HepG2 (cell line): ENCODE results near the gene PAQR7. TPM values are rescaled to one million over a fixed set of nuclear protein-coding genes. Genes with fewer than 3 reads are reported as not detected.

Experiments used
- ATAC-seq: fragments of 200-7000 bp; cut with Tn5 transposase; 3 replicates; pipeline ENCODE4 v1.9.1; 2020; ENCODE audit warnings: mild to moderate bottlenecking, moderate library complexity
- BruUV-seq: library from RNA; stranded (reverse); fragments of 400-500 nt; replicated peaks from 2 replicates; lab custom pipeline; 2021; lab: Mats Ljungman, UMichigan
- CTCF ChIA-PET: fragments of 300-600 bp; formaldehyde crosslinking; extraction: SDS; loops from one replicate; lab custom pipeline; 2021; ENCODE audit warnings: low total read pairs, inconsistent platforms, low intra/inter-chr PET ratio; lab: Yijun Ruan, JAX
- POLR2A ChIA-PET: fragments of 350-600 bp; sonication (Branson Sonifier 250); formaldehyde crosslinking; loops from one replicate; lab custom pipeline; 2020; ENCODE audit warnings: antibody characterized with exemption, inconsistent platforms; lab: Yijun Ruan, JAX
- DNase-seq: peaks from one replicate; pipeline ENCODE4 v3.0.0-alpha.2; 2015; ENCODE audit warnings: low spot score
- FAIRE-seq: peaks from 3 replicates; lab custom pipeline; 2011; peaks lifted over from hg19 to GRCh38; lab: Jason Lieb, UNC
- H2AFZ ChIP-seq: one replicate; pipeline ENCODE4 v1.6.1; 2011; ENCODE audit warnings: low read length, inconsistent platforms
- H3K27ac ChIP-seq: fragments of 300-600 bp; 3 replicates; pipeline ENCODE4 v1.8.0; 2011; ENCODE audit warnings: mixed run types, mild to moderate bottlenecking, mixed read lengths, low read length, inconsistent platforms; ENCODE audit not compliant: insufficient read depth; ENCODE audit errors: extremely low read length
- H3K27me3 ChIP-seq, 2 experiments: fragments of 200-600 bp in 1 of 2; 2 replicates in 1 of 2; 3 replicates in 1 of 2; pipeline versions ENCODE4 v1.6.0 to v1.8.0; 2011; ENCODE audit warnings: low read length in 2 of 2, mild to moderate bottlenecking in 2 of 2, moderate library complexity in 2 of 2, inconsistent platforms in 1 of 2; ENCODE audit not compliant: insufficient read depth in 2 of 2, control insufficient read depth in 1 of 2
- H3K36me3 ChIP-seq, 2 experiments: fragments of 200-600 bp in 1 of 2; replicated peaks in 1 of 2; 2 replicates in 1 of 2; 3 replicates in 1 of 2; pipeline versions ENCODE4 v1.5.1 to v1.8.0; 2011; ENCODE audit warnings: low read length in 2 of 2, inconsistent platforms in 1 of 2; ENCODE audit not compliant: insufficient read depth in 2 of 2, control insufficient read depth in 1 of 2
- H3K4me1 ChIP-seq: 2 replicates; pipeline ENCODE4 v1.5.1; 2012; ENCODE audit warnings: low read length, inconsistent platforms; ENCODE audit not compliant: insufficient read depth
- H3K4me2 ChIP-seq: 2 replicates; pipeline ENCODE4 v1.6.0; 2011; ENCODE audit warnings: low read depth, low read length, inconsistent platforms
- H3K4me3 ChIP-seq, 3 experiments: fragments of 200-600 bp in 1 of 3; sonication (generic), shearing (Covaris generic) in 1 of 3; replicated peaks in 1 of 3; 2 replicates each; pipeline ENCODE4 v1.5.1; 2011 to 2016; ENCODE audit warnings: low read length in 3 of 3, inconsistent platforms in 2 of 3, low read depth in 2 of 3, mild to moderate bottlenecking in 2 of 3, control low read depth in 1 of 3, mixed read lengths in 1 of 3; ENCODE audit not compliant: insufficient read depth in 1 of 3
- H3K79me2 ChIP-seq: one replicate; pipeline ENCODE4 v1.6.1; 2011; ENCODE audit warnings: low read length, inconsistent platforms; ENCODE audit not compliant: insufficient read depth
- H3K9ac ChIP-seq: 2 replicates; pipeline ENCODE4 v1.6.0; 2011; ENCODE audit warnings: mild to moderate bottlenecking, low read depth, low read length, inconsistent platforms; ENCODE audit not compliant: insufficient read depth
- H3K9me3 ChIP-seq: 2 replicates; pipeline ENCODE4 v1.5.1; 2012; ENCODE audit warnings: mild to moderate bottlenecking, low read length
- H4K20me1 ChIP-seq: 2 replicates; pipeline ENCODE4 v1.6.0; 2011; ENCODE audit warnings: inconsistent platforms, mild to moderate bottlenecking, low read length, moderate library complexity; ENCODE audit not compliant: insufficient read depth
- CBFB ChIP-seq: sonication (generic); formaldehyde crosslinking; IDR thresholded peaks from 2 replicates; pipeline ENCODE4 v1.4.0; 2020; ENCODE audit warnings: missing genetic modification reagents
- DPF2 ChIP-seq: sonication (generic); formaldehyde crosslinking; IDR thresholded peaks from 2 replicates; pipeline ENCODE4 v1.4.0; 2020; ENCODE audit warnings: mild to moderate bottlenecking, low read depth, missing genetic modification reagents, borderline replicate concordance
- MAFF ChIP-seq: IDR thresholded peaks from 2 replicates; pipeline ENCODE4 v1.6.1; 2011; ENCODE audit warnings: low read depth, low read length, improper control_type of control experiment
- MAFK ChIP-seq, 2 experiments: IDR thresholded peaks in 1 of 2; conservative IDR thresholded peaks in 1 of 2; 2 replicates each; pipeline ENCODE4 v1.6.1; 2011; ENCODE audit warnings: improper control_type of control experiment in 2 of 2, low read length in 2 of 2
- MEIS1 ChIP-seq: sonication (generic); formaldehyde crosslinking; IDR thresholded peaks from 2 replicates; pipeline ENCODE4 v1.9.0; 2021; ENCODE audit warnings: mild to moderate bottlenecking, missing genetic modification reagents, moderate library complexity, borderline replicate concordance
- SETDB1 ChIP-seq: sonication (generic); formaldehyde crosslinking; IDR thresholded peaks from 2 replicates; pipeline ENCODE4 v1.5.1; 2020; ENCODE audit warnings: missing genetic modification reagents, mild to moderate bottlenecking, borderline replicate concordance
- SMAD3 ChIP-seq: sonication (generic); formaldehyde crosslinking; IDR thresholded peaks from 2 replicates; pipeline ENCODE4 v1.4.0; 2020; ENCODE audit warnings: missing genetic modification reagents
- ZNF605 ChIP-seq: sonication (generic); formaldehyde crosslinking; IDR thresholded peaks from 2 replicates; pipeline ENCODE4 v1.8.0; 2022; ENCODE audit warnings: mild to moderate bottlenecking, missing genetic modification reagents
- ZNF746 ChIP-seq: sonication (generic); formaldehyde crosslinking; IDR thresholded peaks from 2 replicates; pipeline ENCODE4 v1.8.0; 2022; ENCODE audit warnings: mild to moderate bottlenecking, missing genetic modification reagents
- WGBS: methylation state at CpG from one replicate; pipeline ENCODE4 v1.1.6; 2017; ENCODE audit warnings: low lambda C conversion rate; 5-methylcytosine and 5-hydroxymethylcytosine counted together
- in situ Hi-C: cut with HindIII; loops from 2 replicates; pipeline ENCODE4 v1.10.0; 2017; ENCODE audit warnings: low pct_unique_long_range_greater_than_20kb; ENCODE audit not compliant: extremely low pct_ligation_motif_present
- intact Hi-C: fragments of 100-400 bp; cut with micrococcal nuclease; formaldehyde crosslinking; loops from one replicate; pipeline ENCODE4 v1.10.0; 2022; ENCODE audit not compliant: unreplicated experiment
- polyA plus RNA-seq, 8 experiments: library from polyadenylated mRNA; depleted of rRNA in 3 of 8; stranded (reverse) in 7 of 8; unstranded in 1 of 8; fragments of >200 nt; fragmentation: Illumina TruSeq in 4 of 8; extraction: Trizol in 4 of 8; gene quantifications; 2 replicates each; pipeline versions ENCODE4 v1.2.1 to v1.2.3, GENCODE V29; 2011 to 2016; ENCODE audit warnings: low read depth in 4 of 8, missing spikeins in 1 of 8, mixed read lengths in 1 of 8; ENCODE audit not compliant: insufficient read depth in 1 of 8
- total RNA-seq, 5 experiments: library from RNA; depleted of rRNA; stranded (reverse); fragments of >200 nt; fragmentation: Illumina TruSeq; extraction: Trizol; gene quantifications; 2 replicates each; pipeline ENCODE4 v1.2.3, GENCODE V29; 2016; ENCODE audit warnings: low read depth in 1 of 5
- TF ChIP-seq, protein P1 (sequence below): IDR thresholded peaks from 2 replicates; pipeline ENCODE4 v1.4.0; 2020; ENCODE audit warnings: mild to moderate bottlenecking, missing genetic modification reagents
- TF ChIP-seq, protein P2 (sequence below): sonication (generic); formaldehyde crosslinking; IDR thresholded peaks from 2 replicates; pipeline ENCODE4 v1.4.0; 2020; ENCODE audit warnings: mild to moderate bottlenecking, low read depth, missing genetic modification reagents
- TF ChIP-seq, protein P3 (sequence below): IDR thresholded peaks from 2 replicates; pipeline ENCODE4 v1.6.1; 2012; ENCODE audit warnings: inconsistent platforms

The PAQR7 gene
- total and polyA plus RNA-seq, 2 of the 13 experiments (the other 11 are each of a cell fraction or from before 2014, with no cell fraction given): 13.2 to 16.6 TPM

DNA sequence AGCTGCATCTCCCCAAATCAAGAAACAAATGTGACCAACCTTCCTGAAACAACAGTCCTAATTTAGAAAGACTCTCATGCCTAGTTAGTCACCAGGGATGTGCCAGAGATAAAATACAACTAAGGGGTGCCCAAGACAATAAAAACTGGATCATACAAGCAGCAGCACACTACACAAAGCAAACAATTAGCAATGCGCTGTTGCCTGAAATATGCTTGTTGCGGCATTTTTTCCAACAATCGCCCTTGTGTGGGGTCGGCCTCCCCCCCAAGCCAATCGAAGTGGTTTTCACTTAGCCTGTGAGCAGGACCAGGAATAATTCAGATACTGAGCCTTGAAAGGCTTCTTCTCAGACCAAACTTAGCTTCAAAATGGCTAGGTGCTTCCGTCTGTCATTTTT lies 32.1 kb upstream of the PAQR7 start:
- Histone ChIP-seq H4K20me1 (peaks cover 4% of the 10 kb centered on the region; the same call in 1 of the 2 replicates), H3K4me2 (no peak overlapping the region), H2AFZ (no peak overlapping the region), H3K36me3 (peaks cover 2 to 13% of the 10 kb centered on the region in 2 experiments; a peak in 2 of 5 replicates), H3K79me2 (peaks cover 27% of the 10 kb centered on the region), H3K27me3 (peaks cover 0 to 3% of the 10 kb centered on the region in 2 experiments; a peak in 2 of 5 replicates), H3K4me1 (peaks cover 48% of the 10 kb centered on the region), H3K4me3 (no peak overlapping the region), H3K9me3 (no peaks in the 10 kb centered on the region), H3K9ac (no peak overlapping the region), H3K27ac (no peak overlapping the region)
- FAIRE-seq (no peak), ATAC-seq (no peak), DNase-seq (no peak)
- POLR2A ChIA-PET: interaction anchor here (2.3 kb wide), 1 partner anchor 90 kb away, joined by 9 read pairs; the partner anchor contains the start of gene PAFAH2
- no TSS peak for BruUV-seq
- in situ Hi-C loops: no loop called here
- 77% methylated on average over 6 of the region's 6 CpGs for WGBS
- TF ChIP-seq ZNF746 (CRISPR knock-in tag) (no peak), MAFF (peak; percentile 27), SMAD3 (CRISPR knock-in tag) (no peak), MAFK (conservative IDR thresholded peaks at IDR 0.05 in 1 of 2, IDR thresholded peaks at IDR 0.05 in 1 of 2; ENCODE audit: low read length in 2 of 2) (peak; percentile 61 to 66)
- intact Hi-C loops: no loop called here
- CTCF ChIA-PET: no interaction called here

DNA sequence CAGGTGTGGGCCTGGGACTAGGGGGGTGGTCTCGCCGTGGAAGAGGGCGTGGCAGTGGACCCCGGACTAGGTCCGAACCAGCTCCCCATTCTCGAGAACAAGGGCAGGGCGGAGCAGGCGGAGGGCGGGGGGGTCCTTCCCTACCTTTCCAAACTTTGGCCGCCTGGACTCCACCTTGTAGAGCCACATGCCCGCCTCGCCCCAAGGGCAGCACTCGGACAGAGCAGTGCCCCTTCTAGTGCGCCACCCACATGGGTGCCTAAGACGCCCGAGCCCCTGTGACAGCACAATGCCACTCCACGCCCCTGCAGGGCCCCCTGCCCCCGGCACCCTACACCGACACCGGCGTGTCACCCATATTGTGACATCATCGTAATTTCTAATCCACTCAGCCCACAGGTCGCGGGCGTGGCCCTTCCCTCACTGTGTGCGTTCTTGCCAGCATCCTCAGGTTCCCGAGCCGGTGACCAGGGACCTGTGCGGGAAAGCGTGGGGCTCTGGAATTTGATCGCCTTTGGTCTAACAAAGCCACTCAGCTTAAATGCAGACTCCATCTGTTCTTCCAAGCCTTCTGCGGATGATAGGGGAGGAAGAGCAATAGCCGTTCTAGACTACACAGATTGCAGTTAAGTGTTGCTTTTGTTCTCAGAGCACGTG lies 31.3 kb upstream of the PAQR7 start:
- no peak overlapping the region for H2AFZ ChIP-seq
- DNase-seq: no peak
- no peaks in the 10 kb centered on the region for H3K9me3 ChIP-seq
- peaks cover 33% of the 10 kb centered on the region for H3K79me2 ChIP-seq
- H3K27me3 ChIP-seq: peaks cover 0 to 3% of the 10 kb centered on the region in 2 experiments; a peak in 2 of 5 replicates
- H3K27ac ChIP-seq: no peak overlapping the region
- FAIRE-seq: no peak
- H4K20me1 ChIP-seq: peaks cover 4% of the 10 kb centered on the region; the same call in 1 of the 2 replicates
- H3K9ac ChIP-seq: 0 out of 2 replicates have a peak overlapping the region, but pooled peaks have one; percentile 11
- peak overlapping the region; percentile 74 to 92 (median 84); a peak in 5 of 6 replicates for H3K4me3 ChIP-seq
- H3K36me3 ChIP-seq: peaks cover 2 to 21% of the 10 kb centered on the region in 2 experiments; a peak in 2 of 5 replicates
- H3K4me1 ChIP-seq: peaks cover 52% of the 10 kb centered on the region
- POLR2A ChIA-PET: no interaction called here
- CTCF ChIA-PET: interaction anchor here (1.6 kb wide), 1 partner anchor 91 kb away, joined by 5 read pairs; the partner anchor contains the start of gene PAFAH2
- H3K4me2 ChIP-seq: peak overlapping the region; percentile 71
- 32% methylated on average over 31 of the region's 34 CpGs for WGBS
- no TSS peak for BruUV-seq
- intact Hi-C loops: loop anchor here (1.0 kb wide), 1 partner anchor 92 kb away; the partner anchor contains the start of gene PAFAH2
- ATAC-seq: peak; percentile 16
- in situ Hi-C loops: no loop called here
- TF ChIP-seq, protein P1, sequence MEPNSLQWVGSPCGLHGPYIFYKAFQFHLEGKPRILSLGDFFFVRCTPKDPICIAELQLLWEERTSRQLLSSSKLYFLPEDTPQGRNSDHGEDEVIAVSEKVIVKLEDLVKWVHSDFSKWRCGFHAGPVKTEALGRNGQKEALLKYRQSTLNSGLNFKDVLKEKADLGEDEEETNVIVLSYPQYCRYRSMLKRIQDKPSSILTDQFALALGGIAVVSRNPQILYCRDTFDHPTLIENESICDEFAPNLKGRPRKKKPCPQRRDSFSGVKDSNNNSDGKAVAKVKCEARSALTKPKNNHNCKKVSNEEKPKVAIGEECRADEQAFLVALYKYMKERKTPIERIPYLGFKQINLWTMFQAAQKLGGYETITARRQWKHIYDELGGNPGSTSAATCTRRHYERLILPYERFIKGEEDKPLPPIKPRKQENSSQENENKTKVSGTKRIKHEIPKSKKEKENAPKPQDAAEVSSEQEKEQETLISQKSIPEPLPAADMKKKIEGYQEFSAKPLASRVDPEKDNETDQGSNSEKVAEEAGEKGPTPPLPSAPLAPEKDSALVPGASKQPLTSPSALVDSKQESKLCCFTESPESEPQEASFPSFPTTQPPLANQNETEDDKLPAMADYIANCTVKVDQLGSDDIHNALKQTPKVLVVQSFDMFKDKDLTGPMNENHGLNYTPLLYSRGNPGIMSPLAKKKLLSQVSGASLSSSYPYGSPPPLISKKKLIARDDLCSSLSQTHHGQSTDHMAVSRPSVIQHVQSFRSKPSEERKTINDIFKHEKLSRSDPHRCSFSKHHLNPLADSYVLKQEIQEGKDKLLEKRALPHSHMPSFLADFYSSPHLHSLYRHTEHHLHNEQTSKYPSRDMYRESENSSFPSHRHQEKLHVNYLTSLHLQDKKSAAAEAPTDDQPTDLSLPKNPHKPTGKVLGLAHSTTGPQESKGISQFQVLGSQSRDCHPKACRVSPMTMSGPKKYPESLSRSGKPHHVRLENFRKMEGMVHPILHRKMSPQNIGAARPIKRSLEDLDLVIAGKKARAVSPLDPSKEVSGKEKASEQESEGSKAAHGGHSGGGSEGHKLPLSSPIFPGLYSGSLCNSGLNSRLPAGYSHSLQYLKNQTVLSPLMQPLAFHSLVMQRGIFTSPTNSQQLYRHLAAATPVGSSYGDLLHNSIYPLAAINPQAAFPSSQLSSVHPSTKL (CRISPR knock-in tag): no peak
- no peak for TF ChIP-seq MEIS1 (CRISPR knock-in tag)
- 0 out of 2 replicates have a peak, but pooled peaks have one; percentile 44 for TF ChIP-seq ZNF605 (CRISPR knock-in tag)
- TF ChIP-seq DPF2: no peak
- 0 out of 2 replicates have a peak, but pooled peaks have one; percentile 21 for TF ChIP-seq CBFB (CRISPR knock-in tag)
- TF ChIP-seq, protein P2, sequence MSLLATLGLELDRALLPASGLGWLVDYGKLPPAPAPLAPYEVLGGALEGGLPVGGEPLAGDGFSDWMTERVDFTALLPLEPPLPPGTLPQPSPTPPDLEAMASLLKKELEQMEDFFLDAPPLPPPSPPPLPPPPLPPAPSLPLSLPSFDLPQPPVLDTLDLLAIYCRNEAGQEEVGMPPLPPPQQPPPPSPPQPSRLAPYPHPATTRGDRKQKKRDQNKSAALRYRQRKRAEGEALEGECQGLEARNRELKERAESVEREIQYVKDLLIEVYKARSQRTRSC: no peak
- TF ChIP-seq, protein P3, sequence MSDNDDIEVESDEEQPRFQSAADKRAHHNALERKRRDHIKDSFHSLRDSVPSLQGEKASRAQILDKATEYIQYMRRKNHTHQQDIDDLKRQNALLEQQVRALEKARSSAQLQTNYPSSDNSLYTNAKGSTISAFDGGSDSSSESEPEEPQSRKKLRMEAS: 0 out of 2 replicates have a peak, but pooled peaks have one; percentile 23
- TF ChIP-seq SETDB1 (CRISPR knock-in tag): no peak
